BLaER1 treated with 17β-estradiol and CSF1 and Interleukin-3, amounts not matched to agents 10 nM and 100 nM (cell line): ENCODE results near the gene MRNIP.
A peak's percentile ranks its signal among the peaks of the same experiment; 100 is the strongest.

Experiments used
- H3K27ac ChIP-seq, 11 experiments: shearing (Covaris generic); formaldehyde crosslinking; 2 replicates each; pipeline ENCODE4 v1.8.1; 2022
- H3K27me3 ChIP-seq, 11 experiments: shearing (Covaris generic); formaldehyde crosslinking; 2 replicates each; pipeline ENCODE4 v1.8.1; 2022
- H3K36me3 ChIP-seq, 11 experiments: shearing (Covaris generic); formaldehyde crosslinking; 2 replicates each; pipeline ENCODE4 v1.8.1; 2022
- H3K4me1 ChIP-seq, 10 experiments: shearing (Covaris generic); formaldehyde crosslinking; 2 replicates each; pipeline ENCODE4 v1.8.1; 2022
- H3K4me2 ChIP-seq, 11 experiments: shearing (Covaris generic); formaldehyde crosslinking; 2 replicates each; pipeline ENCODE4 v1.8.1; 2022
- H3K4me3 ChIP-seq, 10 experiments: shearing (Covaris generic); formaldehyde crosslinking; 2 replicates each; pipeline ENCODE4 v1.8.1; 2022
- H3K9ac ChIP-seq, 11 experiments: shearing (Covaris generic); formaldehyde crosslinking; 2 replicates each; pipeline ENCODE4 v1.8.1; 2022
- H3K9me3 ChIP-seq, 11 experiments: shearing (Covaris generic); formaldehyde crosslinking; replicated peaks in 1 of 11; 2 replicates each; pipeline ENCODE4 v1.8.1; 2022
- H4K20me1 ChIP-seq, 11 experiments: shearing (Covaris generic); formaldehyde crosslinking; 2 replicates each; pipeline ENCODE4 v1.8.1; 2022
- Cebpa-rat ChIP-seq, 11 experiments: shearing (Covaris generic); IDR thresholded peaks; 2 replicates each; pipeline ENCODE4 v1.8.1; 2022

The MRNIP gene

GRCh38 chr5:179800071-179800695 lies 58.4 kb downstream of the MRNIP start:
- Histone ChIP-seq H3K4me2 (no peak overlapping the region), H3K4me3 (no peak overlapping the region), H3K9me3 (no peaks in the 10 kb centered on the region), H3K27ac (no peak overlapping the region), H4K20me1 (peaks cover 43 to 93% (median 75%) of the 10 kb centered on the region in 11 experiments), H3K9ac (no peak overlapping the region), H3K36me3 (peaks cover 33 to 55% (median 46%) of the 10 kb centered on the region in 11 experiments), H3K27me3 (no peaks in the 10 kb centered on the region), H3K4me1 (peaks cover 51 to 61% (median 58%) of the 10 kb centered on the region in 10 experiments)
- TF ChIP-seq Cebpa-rat (IDR thresholded peaks at IDR 0.05) = no peak

- Histone ChIP-seq H3K27ac (no peak overlapping the region), H4K20me1 (peaks cover 43 to 93% (median 75%) of the 10 kb centered on the region in 11 experiments), H3K4me2 (no peak overlapping the region), H3K27me3 (no peaks in the 10 kb centered on the region), H3K4me3 (no peak overlapping the region), H3K36me3 (peaks cover 33 to 55% (median 46%) of the 10 kb centered on the region in 11 experiments), H3K9me3 (no peaks in the 10 kb centered on the region), H3K4me1 (peaks cover 51 to 61% (median 58%) of the 10 kb centered on the region in 10 experiments), H3K9ac (no peak overlapping the region)
- TF ChIP-seq Cebpa-rat (IDR thresholded peaks at IDR 0.05) = no peak
These were observed 59.0 kb downstream of the MRNIP start for GRCh38 chr5:179799644-179799973.

- Histone ChIP-seq H3K9me3 (no peaks in the 10 kb centered on the region), H3K4me2 (no peak overlapping the region), H3K27me3 (no peaks in the 10 kb centered on the region), H3K4me3 (no peak overlapping the region), H3K27ac (no peak overlapping the region), H3K9ac (no peak overlapping the region), H3K36me3 (peaks cover 33 to 55% (median 46%) of the 10 kb centered on the region in 11 experiments), H3K4me1 (peaks cover 51 to 61% (median 58%) of the 10 kb centered on the region in 10 experiments), H4K20me1 (peaks cover 43 to 90% (median 71%) of the 10 kb centered on the region in 11 experiments)
- no peak for TF ChIP-seq Cebpa-rat (IDR thresholded peaks at IDR 0.05)
These were observed 59.6 kb downstream of the MRNIP start for GRCh38 chr5:179798771-179799643.

- Histone ChIP-seq H3K9me3 (no peaks in the 10 kb centered on the region), H4K20me1 (peaks cover 38 to 83% (median 66%) of the 10 kb centered on the region in 11 experiments), H3K9ac (no peak overlapping the region; a peak in 1 of 22 replicates), H3K4me2 (no peak overlapping the region), H3K4me3 (no peak overlapping the region), H3K27me3 (no peaks in the 10 kb centered on the region), H3K36me3 (peaks cover 33 to 55% (median 46%) of the 10 kb centered on the region in 11 experiments), H3K27ac (no peak overlapping the region), H3K4me1 (peaks cover 51 to 61% (median 58%) of the 10 kb centered on the region in 10 experiments)
- no peak for TF ChIP-seq Cebpa-rat (IDR thresholded peaks at IDR 0.05)
These were observed 60.4 kb downstream of the MRNIP start for GRCh38 chr5:179798144-179798770.

- H4K20me1 ChIP-seq = peaks cover 33 to 77% (median 60%) of the 10 kb centered on the region in 11 experiments
- H3K36me3 ChIP-seq = peaks cover 33 to 55% (median 46%) of the 10 kb centered on the region in 11 experiments
- no peaks in the 10 kb centered on the region for H3K27me3 ChIP-seq
- no peak overlapping the region for H3K9ac ChIP-seq
- TF ChIP-seq Cebpa-rat (IDR thresholded peaks at IDR 0.05) = no peak
- H3K9me3 ChIP-seq = no peaks in the 10 kb centered on the region
- peaks cover 51 to 61% (median 58%) of the 10 kb centered on the region in 10 experiments for H3K4me1 ChIP-seq
- H3K4me3 ChIP-seq = no peak overlapping the region
- H3K27ac ChIP-seq = no peak overlapping the region
- H3K4me2 ChIP-seq = peak overlapping the region in 1 of 11 experiments; percentile 94; a peak in 2 of 22 replicates
These were observed 60.9 kb downstream of the MRNIP start for GRCh38 chr5:179797741-179798140.

GRCh38 chr5:179796877-179797608 lies 61.6 kb downstream of the MRNIP start:
- H3K27me3 ChIP-seq = no peaks in the 10 kb centered on the region
- H3K36me3 ChIP-seq = peaks cover 33 to 49% (median 45%) of the 10 kb centered on the region in 11 experiments
- H3K9me3 ChIP-seq = no peaks in the 10 kb centered on the region
- peaks cover 26 to 74% (median 55%) of the 10 kb centered on the region in 11 experiments for H4K20me1 ChIP-seq
- H3K4me2 ChIP-seq = peak overlapping the region; percentile 83 to 99 (median 95)
- H3K4me1 ChIP-seq = peaks cover 51 to 61% (median 58%) of the 10 kb centered on the region in 10 experiments
- no peak for TF ChIP-seq Cebpa-rat (IDR thresholded peaks at IDR 0.05)
- H3K27ac ChIP-seq = peak overlapping the region; percentile 56 to 85 (median 75); a peak in 17 of 22 replicates
- peak overlapping the region; percentile 74 to 87 (median 79) for H3K9ac ChIP-seq
- H3K4me3 ChIP-seq = peak overlapping the region; percentile 54 to 75 (median 64)

- peak overlapping the region; percentile 54 to 75 (median 64) for H3K4me3 ChIP-seq
- H3K9ac ChIP-seq = peak overlapping the region; percentile 74 to 87 (median 79)
- H3K27me3 ChIP-seq = no peaks in the 10 kb centered on the region
- peaks cover 55 to 64% (median 60%) of the 10 kb centered on the region in 10 experiments for H3K4me1 ChIP-seq
- H4K20me1 ChIP-seq = peaks cover 20 to 75% (median 46%) of the 10 kb centered on the region in 11 experiments; a peak in 20 of 22 replicates
- peaks cover 33 to 44% (median 42%) of the 10 kb centered on the region in 11 experiments for H3K36me3 ChIP-seq
- peak overlapping the region; percentile 83 to 99 (median 95) for H3K4me2 ChIP-seq
- no peaks in the 10 kb centered on the region for H3K9me3 ChIP-seq
- peak overlapping the region; percentile 56 to 85 (median 75); a peak in 21 of 22 replicates for H3K27ac ChIP-seq
- TF ChIP-seq Cebpa-rat (IDR thresholded peaks at IDR 0.05) = no peak
These were observed 62.5 kb downstream of the MRNIP start for GRCh38 chr5:179795863-179796833.
